ENCODE results near the gene SSBP3. TPM values are rescaled to one million over a fixed set of nuclear protein-coding genes. Genes with fewer than 3 reads are reported as not detected.

Gene SSBP3
- total RNA-seq, 1 donor from 2014 or later: 84.1 TPM

- Mint-ChIP-seq H3K4me1 (peaks cover 78% of the 10 kb centered on the region), H3K27ac (peak overlapping the region; percentile 97), H3K9me3 (no peaks in the 10 kb centered on the region), H3K36me3 (ENCODE audit: low read depth) (peaks cover 20% of the 10 kb centered on the region), H3K27me3 (no peaks in the 10 kb centered on the region), H3K4me3 (peak overlapping the region; percentile 57)
- intact Hi-C loops (cut with micrococcal nuclease): no loop called here
- DNase-seq: no peak
Observed at GRCh38 chr1:54282101-54282847, 123.9 kb downstream of the SSBP3 start.

GRCh38 chr1:54280651-54281050, 125.5 kb downstream of the SSBP3 start:
- DNase-seq: peak; percentile 78
- Mint-ChIP-seq H3K36me3 (ENCODE audit: low read depth) (peaks cover 23% of the 10 kb centered on the region), H3K4me1 (peaks cover 74% of the 10 kb centered on the region), H3K27me3 (no peaks in the 10 kb centered on the region), H3K9me3 (no peaks in the 10 kb centered on the region), H3K4me3 (peak overlapping the region; percentile 56), H3K27ac (peak overlapping the region; percentile 89)
- intact Hi-C loops (cut with micrococcal nuclease): no loop called here

DNA sequence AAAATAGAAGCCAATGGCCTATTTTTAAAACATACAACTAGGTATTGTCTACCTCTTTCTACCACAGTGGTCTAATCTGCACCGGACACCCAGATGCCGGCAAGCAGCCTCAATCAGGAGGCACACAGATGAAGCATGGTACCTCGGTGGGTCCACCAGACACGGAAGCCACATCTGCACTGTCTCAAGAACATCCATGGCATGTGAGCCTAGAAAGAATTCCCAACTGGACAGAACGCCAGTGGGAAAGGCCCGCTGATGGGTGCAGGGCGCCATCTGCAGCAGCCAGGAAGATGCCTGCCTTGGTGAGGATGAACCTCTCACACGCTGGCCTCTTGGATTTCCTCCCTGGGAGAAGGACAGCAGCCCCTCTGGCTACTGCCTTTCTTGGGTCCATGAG, 126.7 kb downstream of the SSBP3 start:
- intact Hi-C loops (cut with micrococcal nuclease): no loop called here
- H3K4me1 Mint-ChIP-seq: peaks cover 74% of the 10 kb centered on the region
- no peak for DNase-seq
- H3K27me3 Mint-ChIP-seq: no peaks in the 10 kb centered on the region
- no peak overlapping the region for H3K4me3 Mint-ChIP-seq
- H3K9me3 Mint-ChIP-seq: no peaks in the 10 kb centered on the region
- peaks cover 24% of the 10 kb centered on the region for H3K36me3 Mint-ChIP-seq (ENCODE audit: low read depth)
- no peak overlapping the region for H3K27ac Mint-ChIP-seq

- Mint-ChIP-seq H3K27me3 (no peaks in the 10 kb centered on the region), H3K9me3 (no peaks in the 10 kb centered on the region), H3K27ac (no peak overlapping the region), H3K4me1 (peaks cover 71% of the 10 kb centered on the region), H3K36me3 (ENCODE audit: low read depth) (peaks cover 24% of the 10 kb centered on the region), H3K4me3 (no peak overlapping the region)
- intact Hi-C loops (cut with micrococcal nuclease): no loop called here
- DNase-seq: no peak
Observed at GRCh38 chr1:54278941-54279422, 127.2 kb downstream of the SSBP3 start.

- peak overlapping the region; percentile 98 for H3K27ac Mint-ChIP-seq
- H3K36me3 Mint-ChIP-seq (ENCODE audit: low read depth): peaks cover 24% of the 10 kb centered on the region
- intact Hi-C loops (cut with micrococcal nuclease): loop anchor here (1.0 to 2.0 kb wide), 2 partner anchors 8 to 47 kb away; no protein-coding TSS in a partner anchor
- H3K9me3 Mint-ChIP-seq: no peaks in the 10 kb centered on the region
- peak overlapping the region; percentile 80 for H3K4me3 Mint-ChIP-seq
- DNase-seq: peak; percentile 73
- peaks cover 63% of the 10 kb centered on the region for H3K4me1 Mint-ChIP-seq
- H3K27me3 Mint-ChIP-seq: no peaks in the 10 kb centered on the region
Observed at GRCh38 chr1:54277451-54278341, 128.5 kb downstream of the SSBP3 start.

GRCh38 chr1:54276617-54277450, 129.4 kb downstream of the SSBP3 start:
- H3K27ac Mint-ChIP-seq: peak overlapping the region; percentile 98
- DNase-seq: no peak
- peak overlapping the region; percentile 80 for H3K4me3 Mint-ChIP-seq
- H3K4me1 Mint-ChIP-seq: peaks cover 56% of the 10 kb centered on the region
- H3K36me3 Mint-ChIP-seq (ENCODE audit: low read depth): peaks cover 24% of the 10 kb centered on the region
- no peaks in the 10 kb centered on the region for H3K27me3 Mint-ChIP-seq
- H3K9me3 Mint-ChIP-seq: no peaks in the 10 kb centered on the region
- intact Hi-C loops (cut with micrococcal nuclease): loop anchor here (1.0 to 2.0 kb wide), 2 partner anchors 8 to 46 kb away; no protein-coding TSS in a partner anchor

GRCh38 chr1:54275349-54275748, 130.8 kb downstream of the SSBP3 start:
- Mint-ChIP-seq H3K27me3 (no peaks in the 10 kb centered on the region), H3K9me3 (no peaks in the 10 kb centered on the region), H3K36me3 (ENCODE audit: low read depth) (peaks cover 22% of the 10 kb centered on the region), H3K4me3 (no peak overlapping the region), H3K4me1 (peaks cover 47% of the 10 kb centered on the region), H3K27ac (peak overlapping the region; percentile 59)
- intact Hi-C loops (cut with micrococcal nuclease): no loop called here
- no peak for DNase-seq

DNA sequence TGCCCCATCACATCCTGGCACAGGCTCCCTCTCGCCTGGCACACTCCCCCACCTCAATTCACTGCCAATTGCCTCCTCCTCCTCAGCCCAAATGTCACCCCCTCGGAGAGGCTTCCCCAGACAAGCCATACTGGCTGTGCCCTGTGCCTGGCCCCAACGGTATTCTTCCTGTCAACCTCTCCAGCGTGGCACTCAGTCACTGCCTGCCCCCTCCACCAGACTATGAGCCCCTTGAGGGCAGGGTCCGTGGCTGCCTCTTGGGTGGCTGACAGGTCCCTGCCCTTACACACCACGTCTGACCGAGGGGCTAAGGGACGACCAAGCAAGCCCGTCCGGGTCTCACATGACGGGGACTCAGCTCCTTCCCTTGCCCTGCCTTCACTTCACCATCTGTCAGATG, 131.3 kb downstream of the SSBP3 start:
- H3K4me3 Mint-ChIP-seq: no peak overlapping the region
- no peak for DNase-seq
- H3K27me3 Mint-ChIP-seq: no peaks in the 10 kb centered on the region
- peak overlapping the region; percentile 59 for H3K27ac Mint-ChIP-seq
- H3K9me3 Mint-ChIP-seq: no peaks in the 10 kb centered on the region
- H3K4me1 Mint-ChIP-seq: peaks cover 46% of the 10 kb centered on the region
- intact Hi-C loops (cut with micrococcal nuclease): no loop called here
- H3K36me3 Mint-ChIP-seq (ENCODE audit: low read depth): peaks cover 19% of the 10 kb centered on the region

DNA sequence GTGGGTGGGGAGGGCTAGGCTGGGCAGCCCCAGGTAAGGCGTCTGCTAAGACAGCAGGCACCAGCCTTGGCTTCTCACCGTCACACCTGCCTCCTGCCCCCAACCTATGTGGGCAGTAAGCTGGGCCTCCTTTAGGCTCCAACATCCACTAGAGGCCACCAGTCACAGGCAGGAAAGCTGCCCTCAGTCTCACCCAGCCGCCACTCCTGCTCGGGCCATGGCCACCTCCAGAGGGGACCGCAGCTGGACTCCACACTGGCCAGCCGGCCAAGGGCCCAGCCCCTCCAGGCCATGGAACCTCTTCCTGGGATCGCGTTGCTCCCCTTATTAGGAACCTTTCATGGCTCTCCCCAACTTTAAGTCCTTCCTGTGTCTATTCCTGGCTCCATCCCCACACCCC, 131.7 kb downstream of the SSBP3 start:
- DNase-seq: no peak
- no peak overlapping the region for H3K4me3 Mint-ChIP-seq
- H3K4me1 Mint-ChIP-seq: peaks cover 43% of the 10 kb centered on the region
- H3K27me3 Mint-ChIP-seq: no peaks in the 10 kb centered on the region
- H3K9me3 Mint-ChIP-seq: no peaks in the 10 kb centered on the region
- H3K27ac Mint-ChIP-seq: peak overlapping the region; percentile 59
- intact Hi-C loops (cut with micrococcal nuclease): no loop called here
- H3K36me3 Mint-ChIP-seq (ENCODE audit: low read depth): peaks cover 15% of the 10 kb centered on the region

GRCh38 chr1:54273795-54274163, 132.4 kb downstream of the SSBP3 start:
- H3K4me1 Mint-ChIP-seq: peaks cover 42% of the 10 kb centered on the region
- H3K9me3 Mint-ChIP-seq: no peaks in the 10 kb centered on the region
- H3K27ac Mint-ChIP-seq: no peak overlapping the region
- intact Hi-C loops (cut with micrococcal nuclease): no loop called here
- no peak overlapping the region for H3K4me3 Mint-ChIP-seq
- no peak for DNase-seq
- H3K27me3 Mint-ChIP-seq: no peaks in the 10 kb centered on the region
- peaks cover 15% of the 10 kb centered on the region for H3K36me3 Mint-ChIP-seq (ENCODE audit: low read depth)

DNA sequence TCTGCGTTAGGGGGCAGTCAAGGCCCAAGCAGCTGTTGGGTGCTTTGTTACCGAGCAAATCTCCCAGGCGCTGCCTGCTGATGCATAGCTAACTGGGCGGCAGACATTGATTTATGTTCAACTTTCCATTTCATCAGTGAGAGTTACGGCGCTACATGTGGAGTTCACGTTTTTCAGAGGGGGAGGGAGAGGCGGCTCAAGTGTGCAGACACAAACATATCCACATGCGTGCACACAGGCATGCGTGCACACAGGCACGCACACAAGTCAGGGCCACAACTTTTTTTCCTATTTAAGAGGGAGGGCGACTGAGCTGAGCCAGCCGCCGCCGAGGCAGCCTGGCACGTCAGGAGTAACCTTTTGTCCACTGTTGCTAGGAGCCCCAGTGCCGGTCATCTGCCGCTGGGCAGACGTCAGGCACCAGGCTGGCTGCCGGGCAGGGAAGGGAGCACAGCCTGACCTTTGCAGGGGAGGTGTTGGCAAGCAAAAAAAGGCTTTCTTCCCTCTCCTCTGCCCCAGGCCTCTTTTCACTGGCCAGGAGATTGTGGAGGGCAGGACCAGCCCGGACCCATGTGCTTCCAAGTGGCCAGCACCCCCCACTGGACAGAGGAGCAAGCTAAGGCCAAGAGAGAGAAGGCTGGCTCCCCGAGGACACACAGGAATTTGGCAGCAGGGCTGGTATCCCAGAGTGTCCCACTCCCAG, 133.0 kb downstream of the SSBP3 start:
- peaks cover 39% of the 10 kb centered on the region for H3K4me1 Mint-ChIP-seq
- H3K27ac Mint-ChIP-seq: no peak overlapping the region
- peaks cover 15% of the 10 kb centered on the region for H3K36me3 Mint-ChIP-seq (ENCODE audit: low read depth)
- no peak overlapping the region for H3K4me3 Mint-ChIP-seq
- intact Hi-C loops (cut with micrococcal nuclease): no loop called here
- H3K27me3 Mint-ChIP-seq: no peaks in the 10 kb centered on the region
- no peaks in the 10 kb centered on the region for H3K9me3 Mint-ChIP-seq
- no peak for DNase-seq

- intact Hi-C loops (cut with micrococcal nuclease): no loop called here
- Mint-ChIP-seq H3K36me3 (ENCODE audit: low read depth) (peaks cover 15% of the 10 kb centered on the region), H3K27me3 (no peaks in the 10 kb centered on the region), H3K4me1 (peaks cover 34% of the 10 kb centered on the region), H3K9me3 (no peaks in the 10 kb centered on the region), H3K4me3 (no peak overlapping the region), H3K27ac (no peak overlapping the region)
- no peak for DNase-seq
Observed at GRCh38 chr1:54272772-54273091, 133.5 kb downstream of the SSBP3 start.

GRCh38 chr1:54272134-54272533, 134.1 kb downstream of the SSBP3 start:
- H3K27me3 Mint-ChIP-seq: no peaks in the 10 kb centered on the region
- DNase-seq: no peak
- H3K9me3 Mint-ChIP-seq: no peaks in the 10 kb centered on the region
- H3K36me3 Mint-ChIP-seq (ENCODE audit: low read depth): peaks cover 13% of the 10 kb centered on the region
- no peak overlapping the region for H3K4me3 Mint-ChIP-seq
- intact Hi-C loops (cut with micrococcal nuclease): no loop called here
- H3K4me1 Mint-ChIP-seq: peaks cover 32% of the 10 kb centered on the region
- no peak overlapping the region for H3K27ac Mint-ChIP-seq
